Measurements from ENCODE around the gene PYDC2. TPM values are rescaled to one million over a fixed set of nuclear protein-coding genes. Genes with fewer than 3 reads are reported as not detected.
A peak's percentile ranks its signal among the peaks of the same experiment; 100 is the strongest.

The PYDC2 gene
- total and polyA plus RNA-seq, 2 experiments from 2014 or later: not detected

GRCh38 chr3:191484461-191484860 lies 23.5 kb downstream of the PYDC2 start:
- no peaks in the 10 kb centered on the region for H3K36me3 ChIP-seq
- TF ChIP-seq CTCF (IDR thresholded peaks at IDR 0.05; ENCODE audit: low read depth, low read length): no peak
- no peaks in the 10 kb centered on the region for H3K4me1 ChIP-seq (ENCODE audit: low read depth)
- DNase-seq (ENCODE audit: low read depth in 1 of 2, low spot score in 1 of 2): no peak
- H3K4me3 ChIP-seq: no peak overlapping the region
- no peak overlapping the region for H3K27ac ChIP-seq
- H3K27me3 ChIP-seq: no peaks in the 10 kb centered on the region
- H3K9me3 ChIP-seq (ENCODE audit: low read depth): no peaks in the 10 kb centered on the region

- peak in 1 of 2 donors; percentile 21 for DNase-seq (ENCODE audit: low read depth in 1 of 2, low spot score in 1 of 2)
- H3K36me3 ChIP-seq: no peaks in the 10 kb centered on the region
- H3K4me1 ChIP-seq (ENCODE audit: low read depth): no peaks in the 10 kb centered on the region
- no peaks in the 10 kb centered on the region for H3K9me3 ChIP-seq (ENCODE audit: low read depth)
- no peak overlapping the region for H3K4me3 ChIP-seq
- H3K27ac ChIP-seq: no peak overlapping the region
- no peaks in the 10 kb centered on the region for H3K27me3 ChIP-seq
- TF ChIP-seq CTCF (IDR thresholded peaks at IDR 0.05; ENCODE audit: low read depth, low read length): no peak
Observed at GRCh38 chr3:191492601-191493000, 31.6 kb downstream of the PYDC2 start.

- Histone ChIP-seq H3K27me3 (no peaks in the 10 kb centered on the region), H3K36me3 (no peaks in the 10 kb centered on the region), H3K4me3 (no peak overlapping the region), H3K27ac (no peak overlapping the region), H3K9me3 (ENCODE audit: low read depth) (no peaks in the 10 kb centered on the region), H3K4me1 (ENCODE audit: low read depth) (no peaks in the 10 kb centered on the region)
- DNase-seq (ENCODE audit: low read depth in 1 of 2, low spot score in 1 of 2): no peak
- TF ChIP-seq CTCF (IDR thresholded peaks at IDR 0.05; ENCODE audit: low read depth, low read length): no peak
Observed at GRCh38 chr3:191493336-191493735, 32.4 kb downstream of the PYDC2 start.

GRCh38 chr3:191499307-191500080 lies 38.5 kb downstream of the PYDC2 start:
- peak; percentile 14 to 58 for DNase-seq (ENCODE audit: low read depth in 1 of 2, low spot score in 1 of 2)
- H3K27me3 ChIP-seq: no peaks in the 10 kb centered on the region
- H3K36me3 ChIP-seq: no peaks in the 10 kb centered on the region
- H3K4me3 ChIP-seq: no peak overlapping the region
- H3K4me1 ChIP-seq (ENCODE audit: low read depth): no peaks in the 10 kb centered on the region
- no peak overlapping the region for H3K27ac ChIP-seq
- H3K9me3 ChIP-seq (ENCODE audit: low read depth): no peaks in the 10 kb centered on the region
- TF ChIP-seq CTCF (IDR thresholded peaks at IDR 0.05; ENCODE audit: low read depth, low read length): no peak

- H3K9me3 ChIP-seq (ENCODE audit: low read depth): no peaks in the 10 kb centered on the region
- no peak for TF ChIP-seq CTCF (IDR thresholded peaks at IDR 0.05; ENCODE audit: low read depth, low read length)
- H3K27me3 ChIP-seq: no peaks in the 10 kb centered on the region
- H3K27ac ChIP-seq: no peak overlapping the region
- no peaks in the 10 kb centered on the region for H3K36me3 ChIP-seq
- no peak for DNase-seq (ENCODE audit: low read depth in 1 of 2, low spot score in 1 of 2)
- H3K4me3 ChIP-seq: no peak overlapping the region
- H3K4me1 ChIP-seq (ENCODE audit: low read depth): no peaks in the 10 kb centered on the region
Observed at GRCh38 chr3:191500892-191501291, 39.9 kb downstream of the PYDC2 start.

Measured in cardiac muscle cell (in vitro differentiated cells and primary cell).